ENCODE data around the gene TMEM87B. TPM values are rescaled to one million over a fixed set of nuclear protein-coding genes. Genes with fewer than 3 reads are reported as not detected.

The TMEM87B gene
- total RNA-seq, 4 donors from 2014 or later: 18.6 to 24.6 (median 22.6) TPM

DNA sequence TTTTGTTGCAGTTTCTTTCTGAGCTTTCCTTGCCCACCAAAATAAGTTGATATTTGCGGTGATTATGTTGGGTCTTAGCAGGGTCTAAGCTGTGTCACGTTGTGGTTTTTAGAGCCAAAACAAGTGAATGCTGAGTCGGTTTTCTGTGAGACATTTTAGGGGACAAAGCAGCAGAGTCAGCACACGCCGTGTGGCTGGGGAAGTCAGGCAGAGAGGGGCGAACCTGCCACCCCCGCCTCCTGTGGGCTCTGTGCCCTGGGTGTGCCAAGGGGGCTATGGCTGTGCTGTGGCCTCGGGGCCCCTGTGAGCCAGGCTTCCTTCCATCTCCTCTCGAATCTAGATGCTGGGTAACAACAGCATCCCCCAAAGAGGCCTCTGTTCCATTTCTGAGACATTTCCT, 30.8 kb upstream of the TMEM87B start:
- ATAC-seq (ENCODE audit: low FRiP score): no peak
- TF ChIP-seq, protein P1, sequence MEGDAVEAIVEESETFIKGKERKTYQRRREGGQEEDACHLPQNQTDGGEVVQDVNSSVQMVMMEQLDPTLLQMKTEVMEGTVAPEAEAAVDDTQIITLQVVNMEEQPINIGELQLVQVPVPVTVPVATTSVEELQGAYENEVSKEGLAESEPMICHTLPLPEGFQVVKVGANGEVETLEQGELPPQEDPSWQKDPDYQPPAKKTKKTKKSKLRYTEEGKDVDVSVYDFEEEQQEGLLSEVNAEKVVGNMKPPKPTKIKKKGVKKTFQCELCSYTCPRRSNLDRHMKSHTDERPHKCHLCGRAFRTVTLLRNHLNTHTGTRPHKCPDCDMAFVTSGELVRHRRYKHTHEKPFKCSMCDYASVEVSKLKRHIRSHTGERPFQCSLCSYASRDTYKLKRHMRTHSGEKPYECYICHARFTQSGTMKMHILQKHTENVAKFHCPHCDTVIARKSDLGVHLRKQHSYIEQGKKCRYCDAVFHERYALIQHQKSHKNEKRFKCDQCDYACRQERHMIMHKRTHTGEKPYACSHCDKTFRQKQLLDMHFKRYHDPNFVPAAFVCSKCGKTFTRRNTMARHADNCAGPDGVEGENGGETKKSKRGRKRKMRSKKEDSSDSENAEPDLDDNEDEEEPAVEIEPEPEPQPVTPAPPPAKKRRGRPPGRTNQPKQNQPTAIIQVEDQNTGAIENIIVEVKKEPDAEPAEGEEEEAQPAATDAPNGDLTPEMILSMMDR (IDR thresholded peaks at IDR 0.05): no peak
- no peak for DNase-seq (ENCODE audit: low spot score)

DNA sequence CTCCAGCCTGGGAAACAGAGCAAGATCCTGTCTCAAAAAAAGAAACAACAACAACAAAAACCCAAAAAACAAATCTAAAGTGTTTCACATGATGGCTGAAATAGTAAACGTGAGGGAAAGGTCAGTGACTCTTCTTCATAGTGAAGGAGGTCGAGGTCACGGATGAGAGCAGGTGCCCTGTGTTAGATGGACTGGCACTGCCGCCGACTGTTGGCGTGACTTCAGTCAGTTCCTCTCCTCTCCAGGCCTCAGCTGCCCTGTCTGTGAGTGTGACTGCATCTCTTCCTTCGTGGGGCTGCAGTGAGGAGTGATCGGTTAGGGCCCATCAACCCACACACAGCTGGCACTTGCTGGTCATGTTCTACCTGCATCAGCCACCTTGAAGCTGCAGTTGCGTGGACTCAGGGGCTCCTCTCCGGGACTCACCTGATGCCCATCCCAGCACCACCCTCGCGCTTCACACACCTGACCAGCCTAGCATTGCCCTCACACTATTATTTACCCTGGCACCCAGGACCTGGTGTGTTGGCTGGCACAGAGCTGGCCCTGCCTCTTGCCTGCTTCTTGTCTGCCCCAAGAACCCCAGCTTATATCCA, 30.1 kb upstream of the TMEM87B start:
- ATAC-seq (ENCODE audit: low FRiP score) (no peak), DNase-seq (ENCODE audit: low spot score) (no peak)
- TF ChIP-seq, protein P1 (IDR thresholded peaks at IDR 0.05): no peak

DNA sequence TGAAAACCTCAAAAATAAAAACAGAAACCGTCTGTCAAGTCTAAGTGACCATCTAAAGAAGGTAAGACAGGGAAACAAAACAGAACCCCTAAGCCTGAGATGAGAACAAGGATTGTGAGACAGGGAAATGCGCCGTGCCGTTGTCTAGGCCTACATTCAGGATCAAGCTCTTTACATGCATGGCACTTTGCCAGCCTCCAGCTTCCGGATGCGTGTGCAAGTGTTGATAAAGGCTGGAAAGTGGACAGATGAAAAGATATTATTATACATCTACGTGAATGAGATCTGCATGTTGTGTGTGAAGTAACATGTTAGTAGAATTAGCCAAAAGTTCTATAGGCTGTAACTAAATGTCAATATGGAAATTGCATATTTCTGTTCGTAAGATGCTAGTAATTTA, 28.6 kb upstream of the TMEM87B start:
- no peak for DNase-seq (ENCODE audit: low spot score)
- TF ChIP-seq, protein P1 (IDR thresholded peaks at IDR 0.05): no peak
- no peak for ATAC-seq (ENCODE audit: low FRiP score)

DNA sequence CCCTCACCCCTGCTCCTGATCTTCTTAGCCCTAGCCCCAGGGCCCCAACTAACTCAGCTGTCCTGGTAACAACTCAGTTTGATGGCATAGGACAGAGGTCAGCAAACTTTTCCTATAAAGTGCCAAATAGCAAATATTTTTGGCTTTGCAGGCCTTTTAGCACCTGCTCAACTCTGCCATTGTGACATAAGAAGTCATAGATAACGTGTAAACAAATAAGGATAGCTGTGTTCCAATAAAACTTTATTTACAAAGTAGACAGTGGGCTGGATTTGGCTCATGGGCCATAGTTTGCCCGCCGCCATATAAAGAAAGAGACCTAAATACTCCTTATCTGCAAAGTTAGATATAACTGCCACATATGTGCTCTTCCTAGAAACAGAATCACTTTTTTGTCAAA, 27.3 kb upstream of the TMEM87B start:
- TF ChIP-seq, protein P1 (IDR thresholded peaks at IDR 0.05): no peak
- DNase-seq (ENCODE audit: low spot score) (no peak), ATAC-seq (ENCODE audit: low FRiP score) (no peak)

DNA sequence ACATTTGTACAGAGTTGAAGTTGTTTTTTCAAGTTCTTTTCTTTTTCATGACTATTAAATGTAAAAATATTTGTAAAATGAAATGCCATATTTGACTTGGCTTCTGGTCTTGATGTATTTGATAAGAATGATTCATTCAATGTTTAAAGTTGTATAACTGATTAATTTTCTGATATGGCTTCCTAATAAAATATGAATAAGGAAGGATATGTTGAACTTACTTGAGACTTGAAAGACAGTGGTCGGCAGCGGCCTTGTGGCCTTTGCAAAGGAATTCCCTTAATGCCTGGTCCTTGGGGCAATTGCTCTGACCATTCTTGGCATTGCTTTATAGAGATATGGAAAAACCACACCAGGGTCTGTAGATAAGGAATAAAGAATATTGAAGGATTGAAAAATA, 25.9 kb upstream of the TMEM87B start:
- ATAC-seq (ENCODE audit: low FRiP score): no peak
- DNase-seq (ENCODE audit: low spot score): no peak
- TF ChIP-seq, protein P1 (IDR thresholded peaks at IDR 0.05): no peak

DNA sequence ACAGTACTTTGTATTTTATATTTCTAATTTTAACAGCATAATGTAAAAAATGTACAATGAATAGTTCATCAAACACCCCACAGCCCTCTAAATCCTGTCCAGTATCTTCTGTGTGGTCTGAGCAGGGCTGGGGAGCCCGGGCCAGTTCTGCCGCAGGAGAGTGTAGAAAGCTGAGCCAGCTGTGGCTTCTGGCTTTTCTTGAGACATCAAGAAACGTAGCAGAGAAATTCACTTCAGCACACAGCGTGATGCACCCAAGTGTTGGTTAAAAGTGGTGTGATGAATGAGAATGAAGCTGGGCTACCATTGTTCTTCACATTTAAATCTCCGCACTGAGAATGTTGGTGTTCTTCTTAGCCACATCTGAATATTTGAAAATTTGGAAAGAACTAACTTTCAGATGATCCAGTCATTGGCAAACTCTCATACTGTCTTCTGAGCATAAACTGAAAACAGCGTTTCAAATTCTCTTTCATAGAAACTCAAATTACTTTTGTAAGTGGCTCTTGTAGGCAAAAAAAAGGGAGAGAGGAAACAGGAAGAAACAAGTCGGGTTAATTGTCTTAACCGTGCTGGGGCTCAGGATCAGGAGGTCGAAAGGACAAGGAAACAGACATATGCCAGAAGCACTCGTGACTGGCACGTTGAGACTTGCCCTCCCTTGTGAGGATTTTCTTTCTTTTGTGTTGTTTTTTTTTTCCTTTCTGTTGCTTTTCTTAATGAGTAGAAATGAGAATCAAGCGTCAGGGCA, 23.4 kb upstream of the TMEM87B start:
- TF ChIP-seq, protein P1 (IDR thresholded peaks at IDR 0.05): no peak
- no peak for DNase-seq (ENCODE audit: low spot score)
- no peak for ATAC-seq (ENCODE audit: low FRiP score)

DNA sequence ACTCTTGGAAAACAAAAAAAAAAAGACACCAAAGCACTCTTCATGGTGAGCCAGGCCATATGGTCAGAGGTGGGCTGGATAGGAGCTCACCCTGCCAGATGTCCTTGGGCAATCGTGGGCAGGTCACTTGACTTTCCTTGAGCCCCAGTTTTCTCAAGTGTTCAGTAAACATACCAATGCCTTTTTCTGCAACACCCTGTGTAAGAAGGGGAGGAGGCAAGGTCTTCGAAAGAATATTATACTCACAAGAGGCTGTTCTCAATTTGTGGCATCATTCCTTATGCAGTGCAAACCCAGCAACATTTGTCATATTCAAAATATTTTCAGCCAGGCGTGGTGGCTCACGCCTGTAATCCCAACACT, 22.9 kb upstream of the TMEM87B start:
- DNase-seq (ENCODE audit: low spot score) (no peak), ATAC-seq (ENCODE audit: low FRiP score) (peak; percentile 41)
- TF ChIP-seq, protein P1 (IDR thresholded peaks at IDR 0.05): no peak

Data from omental fat pad (tissue), 4 donors.